ENCODE results near the gene SRP9. TPM values are rescaled to one million over a fixed set of nuclear protein-coding genes. Genes with fewer than 3 reads are reported as not detected.

The SRP9 gene
- total and polyA plus RNA-seq, 2 experiments from 2014 or later, result 360 to 414 TPM

- Histone ChIP-seq H3K36me3 (replicated peaks; ENCODE audit: insufficient read depth, low read depth) (no peaks in the 10 kb centered on the region), H3K9me3 (ENCODE audit: low read depth) (no peaks in the 10 kb centered on the region), H3K9me2 (replicated peaks; ENCODE audit: insufficient read depth) (no peaks in the 10 kb centered on the region), H2AFZ (no peak overlapping the region), H4K20me1 (ENCODE audit: insufficient read depth, poor library complexity, severe bottlenecking) (no peaks in the 10 kb centered on the region), H3K4me2 (no peak overlapping the region), H3K27ac (no peak overlapping the region), H3K79me2 (peaks cover 29% of the 10 kb centered on the region), H3K27me3 (no peaks in the 10 kb centered on the region), H3K4me3 (no peak overlapping the region), H3K4me1 (ENCODE audit: insufficient read depth) (peaks cover 20% of the 10 kb centered on the region)
- WGBS (ENCODE audit: low lambda C conversion rate, missing lambda C conversion rate), result 92% methylated on average over 12 of the region's 12 CpGs
- no peak for DNase-seq (ENCODE audit: low spot score)
- TF ChIP-seq CTCF (IDR thresholded peaks at IDR 0.05; ENCODE audit: poor library complexity) (no peak), EZH2phosphoT487 (IDR thresholded peaks at IDR 0.05; ENCODE audit: low read depth, severe bottlenecking, unreplicated experiment) (no peak), EZH2 (IDR thresholded peaks at IDR 0.05; ENCODE audit: borderline replicate concordance) (no peak)
Observed at GRCh38 chr1:225822655-225823403, 45.2 kb downstream of the SRP9 start.

- no peaks in the 10 kb centered on the region for H4K20me1 ChIP-seq (ENCODE audit: insufficient read depth, poor library complexity, severe bottlenecking)
- H3K27ac ChIP-seq, result no peak overlapping the region
- no peaks in the 10 kb centered on the region for H3K9me2 ChIP-seq (replicated peaks; ENCODE audit: insufficient read depth)
- no peak for DNase-seq (ENCODE audit: low spot score)
- H3K4me1 ChIP-seq (ENCODE audit: insufficient read depth), result peaks cover 19% of the 10 kb centered on the region
- 86% methylated on average over 12 of the region's 12 CpGs for WGBS (ENCODE audit: low lambda C conversion rate, missing lambda C conversion rate)
- H3K36me3 ChIP-seq (replicated peaks; ENCODE audit: insufficient read depth, low read depth), result no peaks in the 10 kb centered on the region
- H2AFZ ChIP-seq, result no peak overlapping the region
- no peaks in the 10 kb centered on the region for H3K27me3 ChIP-seq
- no peak overlapping the region for H3K4me2 ChIP-seq
- no peaks in the 10 kb centered on the region for H3K9me3 ChIP-seq (ENCODE audit: low read depth)
- H3K79me2 ChIP-seq, result peaks cover 22% of the 10 kb centered on the region
- H3K4me3 ChIP-seq, result no peak overlapping the region
- no peak for TF ChIP-seq EZH2 (IDR thresholded peaks at IDR 0.05; ENCODE audit: borderline replicate concordance)
- TF ChIP-seq EZH2phosphoT487 (IDR thresholded peaks at IDR 0.05; ENCODE audit: low read depth, severe bottlenecking, unreplicated experiment), result no peak
- no peak for TF ChIP-seq CTCF (IDR thresholded peaks at IDR 0.05; ENCODE audit: poor library complexity)
Observed at GRCh38 chr1:225823811-225824261, 46.2 kb downstream of the SRP9 start.

GRCh38 chr1:225824533-225824941 is 46.9 kb downstream of the SRP9 start:
- H3K4me2 ChIP-seq, result peak overlapping the region; percentile 66
- H3K79me2 ChIP-seq, result peaks cover 18% of the 10 kb centered on the region
- H3K9me3 ChIP-seq (ENCODE audit: low read depth), result no peaks in the 10 kb centered on the region
- TF ChIP-seq CTCF (IDR thresholded peaks at IDR 0.05; ENCODE audit: poor library complexity), result no peak
- TF ChIP-seq EZH2phosphoT487 (IDR thresholded peaks at IDR 0.05; ENCODE audit: low read depth, severe bottlenecking, unreplicated experiment), result no peak
- no peak for TF ChIP-seq EZH2 (IDR thresholded peaks at IDR 0.05; ENCODE audit: borderline replicate concordance)
- no peaks in the 10 kb centered on the region for H3K36me3 ChIP-seq (replicated peaks; ENCODE audit: insufficient read depth, low read depth)
- WGBS (ENCODE audit: low lambda C conversion rate, missing lambda C conversion rate), result 78% methylated on average over 12 of the region's 12 CpGs
- no peak overlapping the region for H3K27ac ChIP-seq
- H4K20me1 ChIP-seq (ENCODE audit: insufficient read depth, poor library complexity, severe bottlenecking), result no peaks in the 10 kb centered on the region
- H3K27me3 ChIP-seq, result no peaks in the 10 kb centered on the region
- DNase-seq (ENCODE audit: low spot score), result no peak
- H2AFZ ChIP-seq, result no peak overlapping the region
- H3K4me3 ChIP-seq, result no peak overlapping the region
- peaks cover 19% of the 10 kb centered on the region for H3K4me1 ChIP-seq (ENCODE audit: insufficient read depth)
- no peaks in the 10 kb centered on the region for H3K9me2 ChIP-seq (replicated peaks; ENCODE audit: insufficient read depth)
